ENCODE data around the gene SLCO3A1. TPM values are rescaled to one million over a fixed set of nuclear protein-coding genes. Genes with fewer than 3 reads are reported as not detected.

The SLCO3A1 gene
- total and polyA plus RNA-seq, 2 of the 8 experiments (the other 6 are each of a cell fraction or from before 2014, with no cell fraction given): 15.1 to 20.4 TPM

DNA sequence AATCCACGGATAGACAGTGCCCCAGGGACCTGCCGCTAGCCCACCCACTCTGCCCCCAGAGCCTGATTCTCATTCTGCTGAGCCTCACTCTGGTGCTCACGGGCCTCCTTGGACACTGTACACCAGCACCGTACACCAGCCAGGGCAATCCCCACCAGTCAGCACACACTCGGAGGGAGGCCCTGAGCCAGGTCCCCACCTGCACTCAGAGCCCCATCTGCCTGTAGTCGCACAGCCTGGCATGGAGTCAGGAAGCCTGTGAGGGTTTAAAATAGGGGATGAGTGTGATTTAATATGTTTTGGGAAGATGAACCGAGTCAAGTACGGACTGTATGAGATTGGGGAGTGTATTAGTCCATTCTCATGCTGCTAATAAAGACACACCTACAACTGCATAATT lies 223.0 kb downstream of the SLCO3A1 start:
- FAIRE-seq: no peak
- POLR2A ChIA-PET (ENCODE audit: partially characterized antibody): no interaction called here
- WGBS, 2 experiments (ENCODE audit: extremely low coverage in 1 of 2, insufficient coverage in 1 of 2, insufficient read length in 1 of 2, insufficient replicate concordance in 2 of 2, low coverage in 1 of 2, low lambda C conversion rate in 2 of 2, missing lambda C conversion rate in 1 of 2): 86 to 100% methylated on average over 2 to 8 of the region's 8 CpGs
- TF ChIP-seq KDM1A (IDR thresholded peaks at IDR 0.05; ENCODE audit: borderline replicate concordance, low read length) (no peak), TBP (IDR thresholded peaks at IDR 0.05; ENCODE audit: low read depth, low read length) (no peak), POLR2A (IDR thresholded peaks at IDR 0.05; ENCODE audit: control extremely low read depth in 1 of 2, low read depth in 2 of 2, low read length in 2 of 2) (no peak), FOSL1 (IDR thresholded peaks at IDR 0.05; ENCODE audit: insufficient read depth, low read depth, low read length) (no peak), GTF2F1 (IDR thresholded peaks at IDR 0.05; ENCODE audit: borderline replicate concordance, low read depth, low read length) (no peak), TAF1 (IDR thresholded peaks at IDR 0.05; ENCODE audit: low read depth, low read length) (no peak), TAF7 (optimal IDR thresholded peaks at IDR 0.05; ENCODE audit: borderline replicate concordance, low read depth, low read length) (no peak), JUN (IDR thresholded peaks at IDR 0.05; ENCODE audit: low read depth, low read length) (no peak), NANOG (IDR thresholded peaks at IDR 0.05; ENCODE audit: insufficient read depth, low read depth, low read length, poor library complexity, severe bottlenecking) (no peak), NRF1 (IDR thresholded peaks at IDR 0.05; ENCODE audit: low read depth, low read length) (no peak)
- TF ChIP-seq, protein P1, sequence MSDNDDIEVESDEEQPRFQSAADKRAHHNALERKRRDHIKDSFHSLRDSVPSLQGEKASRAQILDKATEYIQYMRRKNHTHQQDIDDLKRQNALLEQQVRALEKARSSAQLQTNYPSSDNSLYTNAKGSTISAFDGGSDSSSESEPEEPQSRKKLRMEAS (IDR thresholded peaks at IDR 0.05): no peak
- TF ChIP-seq, protein P2, sequence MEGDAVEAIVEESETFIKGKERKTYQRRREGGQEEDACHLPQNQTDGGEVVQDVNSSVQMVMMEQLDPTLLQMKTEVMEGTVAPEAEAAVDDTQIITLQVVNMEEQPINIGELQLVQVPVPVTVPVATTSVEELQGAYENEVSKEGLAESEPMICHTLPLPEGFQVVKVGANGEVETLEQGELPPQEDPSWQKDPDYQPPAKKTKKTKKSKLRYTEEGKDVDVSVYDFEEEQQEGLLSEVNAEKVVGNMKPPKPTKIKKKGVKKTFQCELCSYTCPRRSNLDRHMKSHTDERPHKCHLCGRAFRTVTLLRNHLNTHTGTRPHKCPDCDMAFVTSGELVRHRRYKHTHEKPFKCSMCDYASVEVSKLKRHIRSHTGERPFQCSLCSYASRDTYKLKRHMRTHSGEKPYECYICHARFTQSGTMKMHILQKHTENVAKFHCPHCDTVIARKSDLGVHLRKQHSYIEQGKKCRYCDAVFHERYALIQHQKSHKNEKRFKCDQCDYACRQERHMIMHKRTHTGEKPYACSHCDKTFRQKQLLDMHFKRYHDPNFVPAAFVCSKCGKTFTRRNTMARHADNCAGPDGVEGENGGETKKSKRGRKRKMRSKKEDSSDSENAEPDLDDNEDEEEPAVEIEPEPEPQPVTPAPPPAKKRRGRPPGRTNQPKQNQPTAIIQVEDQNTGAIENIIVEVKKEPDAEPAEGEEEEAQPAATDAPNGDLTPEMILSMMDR (IDR thresholded peaks at IDR 0.05; ENCODE audit: control extremely low read depth in 1 of 3, insufficient read depth in 1 of 3, low read depth in 1 of 3, low read length in 3 of 3): no peak

More for the DNA sequence above, 223.0 kb downstream of the SLCO3A1 start:
- Histone ChIP-seq H3K14ac (ENCODE audit: insufficient read length) (no peak overlapping the region), H4K91ac (replicated peaks; ENCODE audit: insufficient read length, low read length) (no peak overlapping the region), H2AK5ac (ENCODE audit: low read depth, low read length) (no peak overlapping the region), H3K56ac (replicated peaks; ENCODE audit: insufficient read length, low read depth, low read length) (no peak overlapping the region), H2AFZ (ENCODE audit: low read length) (no peak overlapping the region), H3K79me1 (ENCODE audit: low read depth, low read length) (no peaks in the 10 kb centered on the region), H3K4me2 (ENCODE audit: insufficient read depth in 1 of 2, low read depth in 2 of 2, low read length in 2 of 2) (no peak overlapping the region), H2BK5ac (ENCODE audit: low read depth, low read length) (no peak overlapping the region), H3K27me3 (replicated peaks in 1 of 4; ENCODE audit: control insufficient read depth in 3 of 4, extremely low read depth in 1 of 4, insufficient read depth in 3 of 4, low read length in 3 of 4) (no peaks in the 10 kb centered on the region), H3K18ac (ENCODE audit: extremely low read depth, low read length) (no peak overlapping the region), H3K79me2 (ENCODE audit: control insufficient read depth in 1 of 2, insufficient read depth in 2 of 2, low read length in 2 of 2) (no peaks in the 10 kb centered on the region), H2BK120ac (replicated peaks; ENCODE audit: low read depth, low read length) (no peak overlapping the region), H3K23ac (ENCODE audit: insufficient read length) (no peak overlapping the region), H3K23me2 (ENCODE audit: low read depth, low read length) (no peaks in the 10 kb centered on the region), H3K27ac (ENCODE audit: low read depth, low read length) (no peak overlapping the region), H4K5ac (ENCODE audit: insufficient read length, low read depth, low read length) (no peak overlapping the region), H3K4me1 (replicated peaks in 1 of 4; ENCODE audit: control insufficient read depth in 3 of 4, insufficient read depth in 4 of 4, low read length in 3 of 4) (no peaks in the 10 kb centered on the region; a peak in 2 of 7 replicates), H3K4me3 (ENCODE audit: extremely low read depth in 1 of 4, insufficient read depth in 2 of 4, low read depth in 3 of 4, low read length in 4 of 4) (no peak overlapping the region), H2BK15ac (ENCODE audit: low read length) (no peak overlapping the region), H3K36me3 (ENCODE audit: control insufficient read depth in 2 of 4, insufficient read depth in 4 of 4, low read length in 3 of 4) (no peaks in the 10 kb centered on the region), H3K9ac (replicated peaks in 1 of 4; ENCODE audit: extremely low read depth in 1 of 4, low read depth in 3 of 4, low read length in 3 of 4) (no peak overlapping the region), H3K4ac (replicated peaks; ENCODE audit: insufficient read length, low read depth, low read length) (no peak overlapping the region), H4K8ac (ENCODE audit: extremely low read depth, insufficient read depth, low read length) (no peak overlapping the region), H4K20me1 (replicated peaks in 1 of 2; ENCODE audit: control insufficient read depth in 1 of 2, insufficient read depth in 2 of 2, low read length in 2 of 2) (no peaks in the 10 kb centered on the region), H2BK12ac (ENCODE audit: low read depth, low read length) (no peak overlapping the region), H3K9me3 (ENCODE audit: insufficient read depth in 2 of 2, low read depth in 1 of 2, low read length in 1 of 2) (no peaks in the 10 kb centered on the region), H2BK20ac (ENCODE audit: low read length) (no peak overlapping the region)
- CTCF ChIA-PET (ENCODE audit: partially characterized antibody): interaction anchor here (0.8 to 9.3 kb wide), 25 partner anchors 8 to 775 kb away, joined by 3 to 118 read pairs (median 10); partner anchors contain the start of gene SLCO3A1
- DNase-seq (ENCODE audit: low read depth in 1 of 2, low spot score in 2 of 2): no peak
